Fibroblast of skin of back (primary cell): Measurements from ENCODE around the gene MYL5.
"Not testable (repeated sequence)": the region's sequence is repeated elsewhere in the genome, so short reads cannot be mapped to it uniquely, and the experiment has no call there.

Source experiments
- DNase-seq: peaks from one replicate; pipeline ENCODE4 v3.0.0-alpha.2; 2013

The MYL5 gene

GRCh38 chr4:729336-730315 is 55.3 kb downstream of the MYL5 start:
- DNase-seq = no peak

- DNase-seq = no peak
Observed at GRCh38 chr4:730511-730910, 56.2 kb downstream of the MYL5 start.

- DNase-seq = not testable (repeated sequence)
Observed at GRCh38 chr4:730946-731904, 56.9 kb downstream of the MYL5 start.
